Small intestine (tissue), 7 donors: ENCODE measurements around the gene KIF5A. TPM values are rescaled to one million over a fixed set of nuclear protein-coding genes. Genes with fewer than 3 reads are reported as not detected.
A peak's percentile ranks its signal among the peaks of the same experiment; 100 is the strongest.

Experiments
- DNase-seq, 2 donors: peaks; one replicate each; pipeline versions ENCODE4 v3.0.0 to v3.0.0-alpha.2; 2013
- FAIRE-seq: peaks from 2 replicates; lab custom pipeline; 2012; peaks lifted over from hg19 to GRCh38; lab: Jason Lieb, UNC
- H3K27ac ChIP-seq, 3 donors: one replicate each; pipeline ENCODE4 v1.5.1; 2013; ENCODE audit warnings: low read length in 2 of 3, mild to moderate bottlenecking in 2 of 3, control low read depth in 1 of 3, inconsistent platforms in 1 of 3, low read depth in 1 of 3, moderate library complexity in 1 of 3
- H3K27me3 ChIP-seq, 3 donors: one replicate each; pipeline ENCODE4 v1.6.1; 2013; ENCODE audit warnings: low read length in 3 of 3, inconsistent platforms in 1 of 3; ENCODE audit not compliant: control insufficient read depth in 3 of 3, insufficient read depth in 3 of 3
- H3K36me3 ChIP-seq, 3 donors: one replicate each; pipeline ENCODE4 v1.6.1; 2013; ENCODE audit warnings: low read length in 3 of 3, inconsistent platforms in 1 of 3, low read depth in 1 of 3, mild to moderate bottlenecking in 1 of 3, moderate library complexity in 1 of 3; ENCODE audit not compliant: control insufficient read depth in 3 of 3, insufficient read depth in 2 of 3
- H3K4me1 ChIP-seq, 3 donors: one replicate each; pipeline ENCODE4 v1.6.1; 2013; ENCODE audit warnings: low read length in 2 of 3, inconsistent platforms in 1 of 3, low read depth in 1 of 3, mild to moderate bottlenecking in 1 of 3, moderate library complexity in 1 of 3; ENCODE audit not compliant: control insufficient read depth in 3 of 3, insufficient read depth in 2 of 3
- H3K4me3 ChIP-seq, 3 donors: one replicate each; pipeline ENCODE4 v1.5.1; 2013; ENCODE audit warnings: low read length in 3 of 3, control low read depth in 1 of 3, inconsistent platforms in 1 of 3, low read depth in 1 of 3, mild to moderate bottlenecking in 1 of 3, moderate library complexity in 1 of 3
- H3K9me3 ChIP-seq, 2 donors: one replicate each; pipeline ENCODE4 v1.6.1; 2013; ENCODE audit warnings: low read depth in 1 of 2, low read length in 1 of 2; ENCODE audit not compliant: control insufficient read depth in 2 of 2, insufficient read depth in 1 of 2
- whole genome bisulfite sequencing, 3 donors: extraction: QIAGEN DNeasy Blood & Tissue Kit; methylation state at CpG; one replicate each; pipeline ENCODE4 v1.1.7; 2013; 5-methylcytosine and 5-hydroxymethylcytosine counted together
- polyA plus RNA-seq, 4 donors: library from polyadenylated mRNA; stranded (reverse) in 3 of 4; unstranded in 1 of 4; fragments of 200-250 nt in 3 of 4; fragments of 120-200 nt in 1 of 4; gene quantifications; one replicate each; pipeline versions ENCODE4 v1.2.1 to v1.2.3, GENCODE V29; 2013
- donor health status: healthy with polysubstance abuse.
- donor health status: control.
- donor health status: control.
- donor health status: Bipolar disorder and iron deficiency.
- donor health status: healthy.

Gene KIF5A
- polyA plus RNA-seq, 4 donors: 0.27 to 8.4 (median 0.83) TPM; not detected in 1

GRCh38 chr12:57591782-57592325 lies 42.0 kb downstream of the KIF5A start:
- Histone ChIP-seq H3K4me1 (peaks cover 3 to 9% (median 7%) of the 10 kb centered on the region in 3 donors), H3K9me3 (no peaks in the 10 kb centered on the region), H3K36me3 (peaks cover 2 to 11% (median 4%) of the 10 kb centered on the region in 3 donors), H3K4me3 (peak overlapping the region; percentile 73 to 86 (median 81)), H3K27me3 (peaks cover 0 to 14% (median 0%) of the 10 kb centered on the region in 3 donors), H3K27ac (peak overlapping the region in 1 of 3 donors; percentile 29)
- no peak for DNase-seq
- WGBS, 3 donors: 20 to 35% (median 33%) methylated on average over 10 of the region's 10 CpGs
- no peak for FAIRE-seq

- Histone ChIP-seq H3K36me3 (peaks cover 5 to 11% (median 8%) of the 10 kb centered on the region in 3 donors), H3K27me3 (peaks cover 0 to 9% (median 0%) of the 10 kb centered on the region in 3 donors), H3K9me3 (no peaks in the 10 kb centered on the region), H3K4me3 (no peak overlapping the region), H3K4me1 (peaks cover 3 to 9% (median 7%) of the 10 kb centered on the region in 3 donors), H3K27ac (no peak overlapping the region)
- WGBS, 3 donors: 61 to 79% (median 71%) methylated on average over 2 of the region's 2 CpGs
- no peak for FAIRE-seq
- no peak for DNase-seq
Observed at GRCh38 chr12:57592551-57593165, 42.8 kb downstream of the KIF5A start.

- peaks cover 3 to 9% (median 7%) of the 10 kb centered on the region in 3 donors for H3K4me1 ChIP-seq
- H3K27me3 ChIP-seq: peaks cover 0 to 4% (median 0%) of the 10 kb centered on the region in 3 donors
- WGBS, 3 donors: 87 to 94% (median 88%) methylated on average over 4 of the region's 4 CpGs
- no peaks in the 10 kb centered on the region for H3K9me3 ChIP-seq
- H3K27ac ChIP-seq: no peak overlapping the region
- DNase-seq (no peak), FAIRE-seq (no peak)
- peaks cover 5 to 14% (median 8%) of the 10 kb centered on the region in 3 donors for H3K36me3 ChIP-seq
- H3K4me3 ChIP-seq: no peak overlapping the region
Observed at GRCh38 chr12:57593187-57593586, 43.3 kb downstream of the KIF5A start.

GRCh38 chr12:57600395-57600794 lies 50.6 kb downstream of the KIF5A start:
- Histone ChIP-seq H3K9me3 (no peaks in the 10 kb centered on the region), H3K4me1 (peaks cover 0 to 14% (median 0%) of the 10 kb centered on the region in 3 donors), H3K27me3 (peaks cover 0 to 4% (median 0%) of the 10 kb centered on the region in 3 donors), H3K4me3 (no peak overlapping the region), H3K27ac (no peak overlapping the region), H3K36me3 (peaks cover 11 to 38% (median 14%) of the 10 kb centered on the region in 3 donors)
- WGBS, 3 donors: 70 to 87% (median 74%) methylated on average over 2 of the region's 2 CpGs
- FAIRE-seq (no peak), DNase-seq (no peak)

GRCh38 chr12:57602544-57602943 lies 52.7 kb downstream of the KIF5A start:
- Histone ChIP-seq H3K4me3 (no peak overlapping the region), H3K9me3 (no peaks in the 10 kb centered on the region), H3K27ac (no peak overlapping the region), H3K4me1 (peaks cover 0 to 14% (median 0%) of the 10 kb centered on the region in 3 donors), H3K36me3 (peaks cover 7 to 38% (median 8%) of the 10 kb centered on the region in 3 donors), H3K27me3 (peaks cover 0 to 9% (median 0%) of the 10 kb centered on the region in 3 donors)
- no peak for FAIRE-seq
- DNase-seq: no peak

- DNase-seq (no peak), FAIRE-seq (no peak)
- Histone ChIP-seq H3K36me3 (peaks cover 7 to 36% (median 8%) of the 10 kb centered on the region in 3 donors), H3K4me3 (no peak overlapping the region), H3K4me1 (peaks cover 0 to 14% (median 0%) of the 10 kb centered on the region in 3 donors), H3K9me3 (no peaks in the 10 kb centered on the region), H3K27me3 (peaks cover 0 to 10% (median 0%) of the 10 kb centered on the region in 3 donors), H3K27ac (peak overlapping the region in 2 of 3 donors; percentile 57 to 66)
- WGBS, 3 donors: 63 to 86% (median 74%) methylated on average over 2 of the region's 2 CpGs
Observed at GRCh38 chr12:57603324-57603723, 53.5 kb downstream of the KIF5A start.

- FAIRE-seq (no peak), DNase-seq (peak in 1 of 2 donors; percentile 29)
- H3K4me1 ChIP-seq: peaks cover 0 to 14% (median 0%) of the 10 kb centered on the region in 3 donors
- peaks cover 7 to 40% (median 8%) of the 10 kb centered on the region in 3 donors for H3K36me3 ChIP-seq
- peak overlapping the region in 2 of 3 donors; percentile 66 to 90 for H3K27ac ChIP-seq
- H3K27me3 ChIP-seq: peaks cover 0 to 10% (median 0%) of the 10 kb centered on the region in 3 donors
- 30 to 38% (median 32%) methylated on average over 6 of the region's 6 CpGs for WGBS, 3 donors
- no peaks in the 10 kb centered on the region for H3K9me3 ChIP-seq
- peak overlapping the region; percentile 62 to 70 (median 63) for H3K4me3 ChIP-seq
Observed at GRCh38 chr12:57603815-57604453, 54.1 kb downstream of the KIF5A start.

GRCh38 chr12:57604454-57604991 lies 54.7 kb downstream of the KIF5A start, which contains the start of gene DTX3:
Gene DTX3 (plus strand): TSS chr12:57604824. CDS start chr12:57606518, 1,694 bp downstream.
- H3K4me1 ChIP-seq: peaks cover 0 to 14% (median 0%) of the 10 kb centered on the region in 3 donors
- DNase-seq (peak; percentile 8 to 54), FAIRE-seq (no peak)
- WGBS, 3 donors: 1 to 7% (median 1%) methylated on average over 28 to 36 of the region's 36 CpGs
- H3K27me3 ChIP-seq: peaks cover 0 to 16% (median 0%) of the 10 kb centered on the region in 3 donors
- peaks cover 6 to 39% (median 7%) of the 10 kb centered on the region in 3 donors for H3K36me3 ChIP-seq
- H3K4me3 ChIP-seq: peak within 1 kb of the TSS; percentile 62 to 70 (median 63)
- H3K27ac ChIP-seq: peak within 1 kb of the TSS; percentile 27 to 90 (median 66)
- no peaks in the 10 kb centered on the region for H3K9me3 ChIP-seq
